GM10248 (cell line): ENCODE data around the gene LRCH1.

Experiments
- CTCF ChIA-PET: fragments of 300-600 bp; sonication (Branson Sonifier 250); formaldehyde crosslinking; extraction: SDS; loops from one replicate; lab custom pipeline; 2021; ENCODE audit warnings: antibody characterized with exemption; lab: Yijun Ruan, JAX
- POLR2A ChIA-PET: fragments of 350-650 bp; sonication (Branson Sonifier 250); formaldehyde crosslinking; extraction: SDS; loops from one replicate; lab custom pipeline; 2020; ENCODE audit warnings: antibody characterized with exemption; lab: Yijun Ruan, JAX
- DNase-seq: peaks from one replicate; pipeline ENCODE4 v3.0.0; 2012; ENCODE audit errors: extremely low spot score
- CTCF ChIP-seq: IDR thresholded peaks from 2 replicates; pipeline ENCODE4 v1.5.1; 2012; ENCODE audit warnings: mild to moderate bottlenecking, low read depth; ENCODE audit errors: extremely low read depth, missing control alignments, control extremely low read depth

LRCH1 gene

GRCh38 chr13:46522748-46523030 lies 30.3 kb upstream of the LRCH1 start:
- CTCF ChIA-PET: interaction anchor here (0.9 to 2.2 kb wide), 3 partner anchors 13 to 31 kb away, joined by 3 to 6 read pairs (median 5); no protein-coding TSS in a partner anchor
- no peak for DNase-seq
- POLR2A ChIA-PET: no interaction called here
- no peak for TF ChIP-seq CTCF

GRCh38 chr13:46523972-46524752 lies 28.8 kb upstream of the LRCH1 start:
- no peak for TF ChIP-seq CTCF
- DNase-seq: no peak
- ChIA-PET CTCF (interaction anchor here (1.1 to 2.2 kb wide), 3 partner anchors 12 to 28 kb away, joined by 3 to 7 read pairs (median 6); no protein-coding TSS in a partner anchor), POLR2A (interaction anchor here (1.1 kb wide), 1 partner anchor 20 kb away, joined by 3 read pairs; no protein-coding TSS in a partner anchor)

GRCh38 chr13:46526100-46526735 lies 26.8 kb upstream of the LRCH1 start:
- DNase-seq: no peak
- POLR2A ChIA-PET: no interaction called here
- CTCF ChIA-PET: interaction anchor here (1.1 kb wide), 1 partner anchor 125 kb away, joined by 3 read pairs; no protein-coding TSS in a partner anchor
- no peak for TF ChIP-seq CTCF

- TF ChIP-seq CTCF: no peak
- ChIA-PET CTCF (no interaction called here), POLR2A (no interaction called here)
- peak; percentile 33 for DNase-seq
These were observed 26.2 kb upstream of the LRCH1 start for GRCh38 chr13:46526740-46527139.

GRCh38 chr13:46527237-46527636 lies 25.7 kb upstream of the LRCH1 start:
- no peak for DNase-seq
- ChIA-PET POLR2A (no interaction called here), CTCF (no interaction called here)
- no peak for TF ChIP-seq CTCF

- ChIA-PET POLR2A (no interaction called here), CTCF (interaction anchor here (1.4 to 3.8 kb wide), 2 partner anchors 22 to 35 kb away, joined by 5 to 18 read pairs; no protein-coding TSS in a partner anchor)
- TF ChIP-seq CTCF: no peak
- no peak for DNase-seq
These were observed 23.6 kb upstream of the LRCH1 start for GRCh38 chr13:46529216-46529919.
